HG02610 (cell line): ENCODE data around the gene CRTC3.

Source experiments
- ATAC-seq: cut with Tn5 transposase; IDR thresholded peaks from one replicate; pipeline ENCODE4 v1.9.1; 2021; ENCODE audit warnings: mild to moderate bottlenecking, moderate library complexity; ENCODE audit not compliant: unreplicated experiment

CRTC3 gene

GRCh38 chr15:90520365-90520764 lies 9.4 kb upstream of the CRTC3 start:
- no peak for ATAC-seq

- ATAC-seq, result no peak
These were observed 6.3 kb upstream of the CRTC3 start for GRCh38 chr15:90523373-90523772.

- ATAC-seq, result peak; percentile 65
These were observed 5.5 kb upstream of the CRTC3 start for GRCh38 chr15:90524018-90524803.

GRCh38 chr15:90529011-90529370 lies 732 bp upstream of the CRTC3 start:
- ATAC-seq, result no peak

- ATAC-seq, result peak; percentile 39
These were observed 728 bp downstream of the CRTC3 start for GRCh38 chr15:90530250-90531051.

- ATAC-seq, result no peak
These were observed 1.4 kb downstream of the CRTC3 start for GRCh38 chr15:90531147-90531546.

GRCh38 chr15:90535254-90535653 lies 5.5 kb downstream of the CRTC3 start:
- no peak for ATAC-seq

GRCh38 chr15:90539789-90540188 lies 10.1 kb downstream of the CRTC3 start:
- no peak for ATAC-seq

- no peak for ATAC-seq
These were observed 11.0 kb downstream of the CRTC3 start for GRCh38 chr15:90540768-90541167.

GRCh38 chr15:90545095-90545494 lies 15.4 kb downstream of the CRTC3 start:
- no peak for ATAC-seq

- no peak for ATAC-seq
These were observed 17.8 kb downstream of the CRTC3 start for GRCh38 chr15:90547540-90547939.

- peak; percentile 54 for ATAC-seq
These were observed 21.2 kb downstream of the CRTC3 start for GRCh38 chr15:90550919-90551318.

GRCh38 chr15:90552162-90552928 lies 22.6 kb downstream of the CRTC3 start:
- ATAC-seq, result no peak

- no peak for ATAC-seq
These were observed 23.1 kb downstream of the CRTC3 start for GRCh38 chr15:90552929-90553211.

GRCh38 chr15:90553248-90553745 lies 23.6 kb downstream of the CRTC3 start:
- ATAC-seq, result no peak

- no peak for ATAC-seq
These were observed 27.7 kb downstream of the CRTC3 start for GRCh38 chr15:90557186-90558084.

- no peak for ATAC-seq
These were observed 28.4 kb downstream of the CRTC3 start for GRCh38 chr15:90558171-90558573.

GRCh38 chr15:90559119-90559518 lies 29.4 kb downstream of the CRTC3 start:
- no peak for ATAC-seq

GRCh38 chr15:90560229-90560776 lies 30.6 kb downstream of the CRTC3 start:
- ATAC-seq, result no peak
